ENCODE data around the gene KRTAP29-1. TPM values are rescaled to one million over a fixed set of nuclear protein-coding genes. Genes with fewer than 3 reads are reported as not detected.

Gene KRTAP29-1
- total RNA-seq (2022; extraction: Qiagen RNA extraction): not detected in 5 replicates

GRCh38 chr17:41301916-41302901, at the start of gene KRTAP29-1:
Gene KRTAP29-1 (minus strand): TSS chr17:41302851. CDS start chr17:41302851, 0 bp downstream.

GRCh38 chr17:41350381-41350878, 47.8 kb upstream of the KRTAP29-1 start, which contains the start of gene KRT33A:
Gene KRT33A (minus strand): TSS chr17:41350828. CDS start chr17:41350767, 61 bp downstream.

GRCh38 chr17:41315204-41315794, 12.6 kb upstream of the KRTAP29-1 start, which contains the start of gene KRTAP17-1:
Gene KRTAP17-1 (minus strand): TSS chr17:41315710. CDS start chr17:41315650, 60 bp downstream.

GRCh38 chr17:41308918-41309359, 6.3 kb upstream of the KRTAP29-1 start, which contains the start of gene KRTAP16-1:
Gene KRTAP16-1 (minus strand): TSS chr17:41309309. CDS start chr17:41309253, 56 bp downstream.

GRCh38 chr17:41275648-41276190, 26.9 kb downstream of the KRTAP29-1 start, which contains the start of gene KRTAP9-7:
Gene KRTAP9-7 (plus strand): TSS chr17:41275698. CDS start chr17:41275698, 0 bp downstream.

GRCh38 chr17:41265078-41265477, 37.6 kb downstream of the KRTAP29-1 start, which contains the start of gene KRTAP9-6:
Gene KRTAP9-6 (plus strand): TSS chr17:41265378. CDS start chr17:41265378, 0 bp downstream.

GRCh38 chr17:41255381-41256290, 47.0 kb downstream of the KRTAP29-1 start, which contains the start of gene KRTAP9-9:
Gene KRTAP9-9 (plus strand): TSS chr17:41255384.

Other genes with a start within 250 kb of the KRTAP29-1 start
- not detected in 5 replicates for gene KRTAP2-2, start 247.6 kb downstream of the KRTAP29-1 start, total RNA-seq (2022; extraction: Qiagen RNA extraction)
- gene KRTAP2-3, start 242.7 kb downstream of the KRTAP29-1 start, total RNA-seq (2022; extraction: Qiagen RNA extraction): 0.11 to 0.18 TPM (median 0.17 TPM) in 3 of 5 replicates, not detected in the others
- not detected in 5 replicates for gene KRTAP2-4, start 237.0 kb downstream of the KRTAP29-1 start, total RNA-seq (2022; extraction: Qiagen RNA extraction)
- not detected in 5 replicates for gene KRTAP4-7, start 218.7 kb downstream of the KRTAP29-1 start, total RNA-seq (2022; extraction: Qiagen RNA extraction)
- gene KRTAP4-8, start 204.7 kb downstream of the KRTAP29-1 start, total RNA-seq (2022; extraction: Qiagen RNA extraction): 0.10 TPM in 1 of 5 replicates, not detected in the others
- not detected in 5 replicates for gene KRTAP4-16, start 200.6 kb downstream of the KRTAP29-1 start, total RNA-seq (2022; extraction: Qiagen RNA extraction)
- not detected in 5 replicates for gene KRTAP4-9, start 197.5 kb downstream of the KRTAP29-1 start, total RNA-seq (2022; extraction: Qiagen RNA extraction)
- not detected in 5 replicates for gene KRTAP4-11, start 184.5 kb downstream of the KRTAP29-1 start, total RNA-seq (2022; extraction: Qiagen RNA extraction)
- 0.07 TPM in 1 of 5 replicates, not detected in the others for gene KRTAP4-12, start 178.7 kb downstream of the KRTAP29-1 start, total RNA-seq (2022; extraction: Qiagen RNA extraction)
- gene KRTAP4-6, start 162.3 kb downstream of the KRTAP29-1 start, total RNA-seq (2022; extraction: Qiagen RNA extraction): not detected in 5 replicates
- not detected in 5 replicates for gene KRTAP4-5, start 153.0 kb downstream of the KRTAP29-1 start, total RNA-seq (2022; extraction: Qiagen RNA extraction)
- gene KRTAP4-4, start 142.1 kb downstream of the KRTAP29-1 start, total RNA-seq (2022; extraction: Qiagen RNA extraction): not detected in 5 replicates
- not detected in 5 replicates for gene KRTAP4-3, start 134.6 kb downstream of the KRTAP29-1 start, total RNA-seq (2022; extraction: Qiagen RNA extraction)
- gene KRTAP4-2, start 124.6 kb downstream of the KRTAP29-1 start, total RNA-seq (2022; extraction: Qiagen RNA extraction): not detected in 5 replicates
- 0.09 to 0.40 TPM (median 0.24 TPM) in 4 of 5 replicates, not detected in the other for gene KRTAP4-1, start 117.9 kb downstream of the KRTAP29-1 start, total RNA-seq (2022; extraction: Qiagen RNA extraction)
- gene KRTAP9-1, start 113.0 kb downstream of the KRTAP29-1 start, total RNA-seq (2022; extraction: Qiagen RNA extraction): not detected in 5 replicates
- not detected in 5 replicates for gene KRTAP9-2, start 76.2 kb downstream of the KRTAP29-1 start, total RNA-seq (2022; extraction: Qiagen RNA extraction)
- gene KRTAP9-3, start 70.4 kb downstream of the KRTAP29-1 start, total RNA-seq (2022; extraction: Qiagen RNA extraction): not detected in 5 replicates
- gene KRTAP9-8, start 64.9 kb downstream of the KRTAP29-1 start, total RNA-seq (2022; extraction: Qiagen RNA extraction): not detected in 5 replicates
- not detected in 5 replicates for gene KRTAP9-4, start 53.2 kb downstream of the KRTAP29-1 start, total RNA-seq (2022; extraction: Qiagen RNA extraction)
- gene KRTAP9-9, start 47.5 kb downstream of the KRTAP29-1 start, total RNA-seq (2022; extraction: Qiagen RNA extraction): not detected in 5 replicates
- gene KRTAP9-6, start 37.5 kb downstream of the KRTAP29-1 start, total RNA-seq (2022; extraction: Qiagen RNA extraction): not detected in 5 replicates
- not detected in 5 replicates for gene KRTAP9-7, start 27.2 kb downstream of the KRTAP29-1 start, total RNA-seq (2022; extraction: Qiagen RNA extraction)
- gene KRTAP16-1, start 6.5 kb upstream of the KRTAP29-1 start, total RNA-seq (2022; extraction: Qiagen RNA extraction): not detected in 5 replicates
- not detected in 5 replicates for gene KRTAP17-1, start 12.9 kb upstream of the KRTAP29-1 start, total RNA-seq (2022; extraction: Qiagen RNA extraction)
- not detected in 5 replicates for gene KRT33A, start 48.0 kb upstream of the KRTAP29-1 start, total RNA-seq (2022; extraction: Qiagen RNA extraction)
- gene KRT33B, start 67.0 kb upstream of the KRTAP29-1 start, total RNA-seq (2022; extraction: Qiagen RNA extraction): 0.09 to 0.10 TPM (median 0.10 TPM) in 3 of 5 replicates, not detected in the others
- 0.12 to 0.50 TPM (median 0.32 TPM) in 5 replicates for gene KRT34, start 79.5 kb upstream of the KRTAP29-1 start, total RNA-seq (2022; extraction: Qiagen RNA extraction)
- not detected in 5 replicates for gene KRT31, start 94.8 kb upstream of the KRTAP29-1 start, total RNA-seq (2022; extraction: Qiagen RNA extraction)
- gene KRT37, start 121.7 kb upstream of the KRTAP29-1 start, total RNA-seq (2022; extraction: Qiagen RNA extraction): not detected in 5 replicates
- gene KRT38, start 138.1 kb upstream of the KRTAP29-1 start, total RNA-seq (2022; extraction: Qiagen RNA extraction): not detected in 5 replicates
- gene KRT32, start 164.5 kb upstream of the KRTAP29-1 start, total RNA-seq (2022; extraction: Qiagen RNA extraction): 0.05 TPM in 1 of 5 replicates, not detected in the others
- not detected in 5 replicates for gene KRT35, start 178.3 kb upstream of the KRTAP29-1 start, total RNA-seq (2022; extraction: Qiagen RNA extraction)
- not detected in 5 replicates for gene KRT36, start 187.1 kb upstream of the KRTAP29-1 start, total RNA-seq (2022; extraction: Qiagen RNA extraction)
- 0.10 to 0.40 TPM (median 0.11 TPM) in 5 replicates for gene KRT13, start 202.8 kb upstream of the KRTAP29-1 start, total RNA-seq (2022; extraction: Qiagen RNA extraction)
- 2.8 to 5.0 TPM (median 4.0 TPM) in 5 replicates for gene KRT15, start 216.0 kb upstream of the KRTAP29-1 start, total RNA-seq (2022; extraction: Qiagen RNA extraction)
- 39.1 to 62.2 TPM (median 51.0 TPM) in 5 replicates for gene KRT19, start 225.5 kb upstream of the KRTAP29-1 start, total RNA-seq (2022; extraction: Qiagen RNA extraction)